HG02798 (cell line): ENCODE measurements around the gene MRPL28.

Experiments
- ATAC-seq: cut with Tn5 transposase; IDR thresholded peaks from one replicate; pipeline ENCODE4 v1.9.1; 2021; ENCODE audit warnings: mild to moderate bottlenecking; ENCODE audit not compliant: unreplicated experiment, poor library complexity

The MRPL28 gene

DNA sequence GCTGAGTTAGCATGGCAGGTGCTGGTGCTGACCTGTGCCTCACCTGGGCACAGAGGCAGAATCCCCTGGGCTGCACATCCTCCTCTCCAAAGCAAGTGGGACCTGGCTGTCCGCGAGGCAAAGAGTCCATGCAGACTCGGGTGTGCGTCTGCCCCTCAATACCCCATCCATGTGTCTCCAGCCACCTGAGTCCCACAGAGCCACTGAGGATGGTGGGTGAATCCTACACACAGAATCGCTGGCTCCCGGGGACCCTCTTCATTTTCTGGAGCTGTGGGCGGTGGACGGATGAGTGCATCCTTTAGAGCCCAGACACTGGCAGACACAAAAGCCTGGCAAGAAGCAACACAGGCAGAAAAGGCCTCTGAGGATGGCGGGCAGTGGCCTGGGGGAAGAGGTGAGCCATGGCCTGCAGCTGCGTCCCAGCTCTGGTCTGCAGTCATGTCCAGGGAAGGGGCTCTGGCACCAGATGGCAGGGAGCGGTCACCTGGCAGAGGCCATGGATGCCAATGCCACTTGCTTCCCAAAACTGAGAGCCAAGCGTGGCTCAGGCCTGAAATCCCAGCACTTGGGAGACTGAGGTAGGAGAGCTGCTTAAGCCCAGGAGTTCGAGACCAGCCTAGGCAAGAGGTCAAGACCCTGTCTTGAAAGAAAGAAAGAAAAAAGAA, 47.7 kb downstream of the MRPL28 start:
- no peak for ATAC-seq

DNA sequence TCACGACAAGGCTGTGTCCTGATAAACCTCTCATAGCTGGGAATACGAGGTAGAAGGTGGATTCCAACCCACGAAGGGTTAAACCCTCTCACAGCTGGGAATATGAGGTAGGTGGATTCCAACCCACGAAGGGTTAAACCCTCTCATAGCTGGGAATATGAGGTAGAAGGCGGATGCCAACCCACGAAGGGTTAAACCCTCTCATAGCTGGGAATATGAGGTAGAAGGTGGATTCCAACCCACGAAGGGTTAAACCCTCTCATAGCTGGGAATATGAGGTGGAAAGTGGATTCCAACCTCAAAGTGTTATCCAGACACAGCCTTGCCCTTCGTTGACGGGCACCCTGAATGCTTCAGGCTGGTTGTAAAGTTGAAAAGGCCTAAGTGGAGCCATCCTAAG, 48.8 kb downstream of the MRPL28 start:
- ATAC-seq = no peak

DNA sequence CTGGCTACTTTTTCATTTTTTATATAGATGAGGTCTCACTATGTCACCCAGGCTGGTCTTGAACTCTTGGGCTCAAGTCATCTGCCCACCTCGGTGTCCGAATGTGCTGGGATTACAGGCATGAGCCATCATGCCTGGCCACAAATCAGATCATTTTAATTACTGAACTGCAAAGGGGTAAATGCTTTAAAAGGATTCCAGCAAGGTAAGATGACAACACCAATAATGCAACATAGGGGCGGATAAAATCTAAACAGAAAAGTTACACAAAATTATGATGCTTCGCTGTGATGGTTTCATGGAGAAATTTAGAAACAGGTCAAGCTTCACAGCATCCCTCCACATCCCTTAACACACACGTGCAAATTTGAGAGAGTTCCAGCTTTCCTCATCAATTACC, 50.1 kb downstream of the MRPL28 start:
- no peak for ATAC-seq

DNA sequence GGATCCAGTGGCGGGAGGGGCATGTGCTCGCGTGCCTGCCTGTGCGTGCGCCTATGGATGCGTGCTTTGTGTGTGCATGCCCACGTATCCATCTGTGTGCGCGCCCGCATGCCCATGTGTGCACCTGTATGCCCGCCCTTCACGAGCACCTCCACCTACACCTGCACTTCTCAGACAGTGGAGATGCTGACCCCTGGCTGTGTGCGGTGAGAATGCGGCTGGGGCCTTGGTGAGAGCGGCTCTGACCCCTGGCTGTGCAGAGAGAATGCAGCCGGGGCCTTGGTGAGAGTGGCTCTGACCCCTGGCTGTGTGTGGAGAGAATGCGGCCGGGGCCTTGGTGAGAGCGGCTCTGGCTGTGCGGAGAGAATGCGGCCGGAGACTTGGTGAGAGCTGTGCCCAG, 51.7 kb downstream of the MRPL28 start:
- ATAC-seq = no peak

DNA sequence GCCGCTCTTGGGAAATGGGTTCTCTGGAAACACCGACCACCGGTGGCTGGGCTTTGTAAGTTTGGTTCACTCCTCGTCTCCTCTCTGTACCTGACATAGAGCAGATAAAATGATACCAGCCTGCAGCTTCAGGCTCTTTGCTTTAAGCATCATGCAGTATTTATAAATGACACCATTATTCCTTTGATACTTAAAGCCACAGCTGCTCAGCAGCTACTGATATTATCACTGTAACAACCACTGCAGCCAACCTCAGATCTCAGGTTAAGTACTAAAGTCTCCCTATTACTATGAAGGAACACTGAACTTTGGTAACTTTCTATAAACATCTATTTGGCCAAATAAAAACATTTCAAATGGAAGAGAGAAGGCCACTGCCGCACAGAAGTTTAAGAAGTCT, 52.8 kb downstream of the MRPL28 start:
- ATAC-seq = no peak
